Mesendoderm (in vitro differentiated cells): ENCODE measurements around the gene ITGA6.

ENCODE experiments used
- DNase-seq: peaks from one replicate; pipeline ENCODE4 v3.0.0; 2013
- H2AK5ac ChIP-seq: 2 replicates; pipeline ENCODE4 v1.6.1; 2013; ENCODE audit warnings: low read length, inconsistent platforms
- H2BK120ac ChIP-seq: 2 replicates; pipeline ENCODE4 v1.6.1; 2013; ENCODE audit warnings: low read depth, mild to moderate bottlenecking, low read length, moderate library complexity, mixed read lengths
- H2BK15ac ChIP-seq: replicated peaks from 2 replicates; pipeline ENCODE4 v1.6.1; 2013; ENCODE audit warnings: low read depth, mild to moderate bottlenecking, moderate library complexity
- H2BK5ac ChIP-seq: 2 replicates; pipeline ENCODE4 v1.6.1; 2013; ENCODE audit warnings: low read length, inconsistent platforms
- H3K18ac ChIP-seq: 2 replicates; pipeline ENCODE4 v1.6.1; 2013; ENCODE audit warnings: mild to moderate bottlenecking, low read length, mixed read lengths
- H3K23ac ChIP-seq: one replicate; pipeline ENCODE4 v1.6.1; 2013; ENCODE audit warnings: low read length
- H3K27ac ChIP-seq: 2 replicates; pipeline ENCODE4 v1.5.1; 2013; ENCODE audit warnings: low read depth, mild to moderate bottlenecking, inconsistent platforms, low read length, moderate library complexity
- H3K27me3 ChIP-seq: 2 replicates; pipeline ENCODE4 v1.6.1; 2013; ENCODE audit warnings: low read length, control low read depth, mild to moderate bottlenecking, inconsistent platforms; ENCODE audit not compliant: insufficient read depth, poor library complexity
- H3K36me3 ChIP-seq: 2 replicates; pipeline ENCODE4 v1.6.1; 2013; ENCODE audit warnings: low read length, inconsistent platforms; ENCODE audit not compliant: control insufficient read depth, insufficient read depth
- H3K4ac ChIP-seq: one replicate; pipeline ENCODE4 v1.6.1; 2013; ENCODE audit warnings: low read depth, mild to moderate bottlenecking, low read length, moderate library complexity
- H3K4me1 ChIP-seq: 2 replicates; pipeline ENCODE4 v1.6.1; 2013; ENCODE audit warnings: low read depth, low read length, inconsistent platforms; ENCODE audit not compliant: control insufficient read depth
- H3K4me2 ChIP-seq: 2 replicates; pipeline ENCODE4 v1.6.1; 2013; ENCODE audit warnings: low read length
- H3K4me3 ChIP-seq: 2 replicates; pipeline ENCODE4 v1.5.1; 2013; ENCODE audit warnings: mild to moderate bottlenecking, low read length
- H3K56ac ChIP-seq: one replicate; pipeline ENCODE4 v1.6.1; 2013; ENCODE audit warnings: low read length
- H3K79me1 ChIP-seq: 2 replicates; pipeline ENCODE4 v1.6.1; 2013; ENCODE audit warnings: low read length, inconsistent platforms
- H3K79me2 ChIP-seq: 2 replicates; pipeline ENCODE4 v1.6.1; 2013; ENCODE audit warnings: mild to moderate bottlenecking, low read length; ENCODE audit not compliant: control insufficient read depth, insufficient read depth
- H3K9ac ChIP-seq: 2 replicates; pipeline ENCODE4 v1.6.1; 2013; ENCODE audit warnings: low read length, inconsistent platforms
- H4K5ac ChIP-seq: one replicate; pipeline ENCODE4 v1.6.1; 2013; ENCODE audit warnings: low read length
- H4K8ac ChIP-seq: one replicate; pipeline ENCODE4 v1.6.1; 2013; ENCODE audit warnings: low read depth, mild to moderate bottlenecking, control low read depth, low read length, moderate library complexity
- WGBS: extraction: QIAGEN DNeasy Blood & Tissue Kit; methylation state at CpG from one replicate; pipeline ENCODE4 v1.1.7; 2013; ENCODE audit warnings: low lambda C conversion rate, missing lambda C conversion rate; ENCODE audit not compliant: insufficient coverage; ENCODE audit errors: extremely low coverage; 5-methylcytosine and 5-hydroxymethylcytosine counted together

ITGA6 gene

GRCh38 chr2:172467382-172467781 is 40.0 kb downstream of the ITGA6 start:
- Histone ChIP-seq H2BK5ac (no peak overlapping the region), H3K56ac (no peak overlapping the region), H3K36me3 (no peaks in the 10 kb centered on the region), H3K4ac (no peak overlapping the region), H2AK5ac (no peak overlapping the region), H3K27ac (no peak overlapping the region), H2BK15ac (no peak overlapping the region), H3K18ac (no peak overlapping the region), H4K8ac (no peak overlapping the region), H3K79me2 (no peaks in the 10 kb centered on the region), H3K4me2 (no peak overlapping the region), H3K27me3 (no peaks in the 10 kb centered on the region), H3K9ac (no peak overlapping the region), H2BK120ac (no peak overlapping the region), H3K4me3 (no peak overlapping the region), H3K4me1 (no peaks in the 10 kb centered on the region), H3K79me1 (no peaks in the 10 kb centered on the region), H3K23ac (no peak overlapping the region), H4K5ac (no peak overlapping the region)
- WGBS, result no CpG with 5 or more reads among the region's 8 CpGs
- DNase-seq, result no peak

DNA sequence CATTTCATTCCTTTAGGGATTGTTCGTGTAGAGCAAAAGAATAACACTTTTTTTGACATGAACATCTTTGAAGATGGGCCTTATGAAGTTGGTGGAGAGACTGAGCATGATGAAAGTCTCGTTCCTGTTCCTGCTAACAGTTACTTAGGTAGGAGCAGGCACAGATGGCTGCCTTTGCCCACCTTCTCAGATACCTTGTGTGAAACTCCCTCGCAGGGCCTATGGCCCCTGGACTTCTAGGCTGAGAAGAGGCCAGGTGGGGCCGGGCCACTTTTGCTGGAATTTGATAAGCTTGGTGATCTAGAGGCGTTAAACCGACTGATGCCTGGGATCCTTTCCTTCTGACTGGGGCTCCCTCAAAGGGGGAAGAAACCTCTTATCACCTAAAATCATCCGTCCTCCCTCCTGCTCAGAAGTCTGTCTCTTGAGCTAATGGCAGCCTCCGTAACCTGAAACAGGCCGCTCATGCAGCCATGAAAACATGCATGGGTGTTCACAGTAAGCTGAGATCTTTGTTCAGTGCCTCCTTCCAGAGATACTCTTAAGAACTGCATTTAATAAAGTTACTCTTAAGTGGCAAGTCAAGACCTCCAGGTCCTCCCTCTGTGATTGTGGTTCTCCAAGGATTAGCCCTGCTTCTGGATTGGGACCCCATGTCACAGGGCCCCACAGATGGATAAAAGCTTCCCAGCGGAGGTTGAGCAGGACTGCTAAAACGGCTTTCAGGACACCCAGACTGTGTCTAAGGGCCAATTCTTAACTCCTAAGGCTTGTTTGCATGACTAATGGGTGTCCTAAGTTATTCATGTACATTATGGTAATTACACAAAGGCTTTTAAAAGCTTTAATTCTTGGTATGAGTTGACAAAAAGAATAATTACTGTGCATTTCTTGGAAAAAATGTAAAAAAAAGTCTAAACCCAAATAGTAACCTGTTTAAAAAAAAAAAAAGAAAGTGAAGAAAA is 43.9 kb downstream of the ITGA6 start:
- Histone ChIP-seq H2BK15ac (no peak overlapping the region), H4K5ac (no peak overlapping the region), H4K8ac (no peak overlapping the region), H3K18ac (no peak overlapping the region), H3K79me1 (no peaks in the 10 kb centered on the region), H3K56ac (no peak overlapping the region), H3K4me2 (no peak overlapping the region), H3K4me1 (no peaks in the 10 kb centered on the region), H3K9ac (no peak overlapping the region), H3K27me3 (no peaks in the 10 kb centered on the region), H2BK5ac (no peak overlapping the region), H2BK120ac (no peak overlapping the region), H3K27ac (no peak overlapping the region), H3K4ac (no peak overlapping the region), H3K4me3 (no peak overlapping the region), H2AK5ac (no peak overlapping the region), H3K36me3 (no peaks in the 10 kb centered on the region), H3K23ac (no peak overlapping the region), H3K79me2 (no peaks in the 10 kb centered on the region)
- DNase-seq, result peak; percentile 19
- no CpG with 5 or more reads among the region's 11 CpGs for WGBS

- WGBS, result no CpG with 5 or more reads among the region's 12 CpGs
- Histone ChIP-seq H3K79me1 (no peaks in the 10 kb centered on the region), H2AK5ac (no peak overlapping the region), H3K23ac (no peak overlapping the region), H3K36me3 (no peaks in the 10 kb centered on the region), H3K27me3 (no peaks in the 10 kb centered on the region), H3K79me2 (no peaks in the 10 kb centered on the region), H4K8ac (no peak overlapping the region), H3K9ac (no peak overlapping the region), H3K4me2 (no peak overlapping the region), H2BK120ac (no peak overlapping the region), H3K56ac (no peak overlapping the region), H2BK15ac (no peak overlapping the region), H3K27ac (no peak overlapping the region), H3K4me1 (no peaks in the 10 kb centered on the region), H4K5ac (no peak overlapping the region), H3K4me3 (no peak overlapping the region), H3K4ac (no peak overlapping the region), H3K18ac (no peak overlapping the region), H2BK5ac (no peak overlapping the region)
- DNase-seq, result no peak
These were observed 45.2 kb downstream of the ITGA6 start for GRCh38 chr2:172472446-172473033.

DNA sequence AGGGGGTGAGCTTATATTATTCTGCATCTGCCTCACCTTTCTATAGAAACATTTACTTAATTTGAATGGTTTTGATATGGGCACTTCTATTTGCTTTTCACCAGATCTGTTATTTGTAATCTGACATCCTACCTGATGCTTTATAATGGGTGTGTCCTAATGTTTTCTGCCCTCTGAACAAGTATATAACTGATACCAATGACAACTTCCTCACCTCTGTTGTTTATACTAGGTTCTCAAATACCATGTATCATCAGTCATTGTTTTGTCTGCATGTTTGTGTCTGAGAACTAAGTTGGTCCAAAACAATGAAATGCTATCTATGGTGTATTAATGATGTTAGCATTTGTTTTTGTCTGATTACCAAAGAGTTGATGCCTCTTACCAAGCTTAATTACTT is 45.8 kb downstream of the ITGA6 start:
- H4K8ac ChIP-seq, result no peak overlapping the region
- H4K5ac ChIP-seq, result no peak overlapping the region
- no peak overlapping the region for H2AK5ac ChIP-seq
- H3K18ac ChIP-seq, result no peak overlapping the region
- H2BK120ac ChIP-seq, result no peak overlapping the region
- no peaks in the 10 kb centered on the region for H3K4me1 ChIP-seq
- no peak overlapping the region for H3K23ac ChIP-seq
- no peak overlapping the region for H3K4me2 ChIP-seq
- no peaks in the 10 kb centered on the region for H3K27me3 ChIP-seq
- H3K79me2 ChIP-seq, result no peaks in the 10 kb centered on the region
- H3K79me1 ChIP-seq, result no peaks in the 10 kb centered on the region
- no peak overlapping the region for H3K56ac ChIP-seq
- DNase-seq, result no peak
- H3K4me3 ChIP-seq, result no peak overlapping the region
- no peak overlapping the region for H3K4ac ChIP-seq
- no peak overlapping the region for H3K27ac ChIP-seq
- no peak overlapping the region for H2BK15ac ChIP-seq
- H3K9ac ChIP-seq, result no peak overlapping the region
- H2BK5ac ChIP-seq, result no peak overlapping the region
- no peaks in the 10 kb centered on the region for H3K36me3 ChIP-seq

GRCh38 chr2:172478353-172478752 is 51.0 kb downstream of the ITGA6 start:
- no peak overlapping the region for H2AK5ac ChIP-seq
- H2BK120ac ChIP-seq, result no peak overlapping the region
- no peaks in the 10 kb centered on the region for H3K79me2 ChIP-seq
- no peak overlapping the region for H2BK5ac ChIP-seq
- WGBS, result no CpG with 5 or more reads among the region's 8 CpGs
- H3K4me3 ChIP-seq, result no peak overlapping the region
- H3K4ac ChIP-seq, result no peak overlapping the region
- no peak overlapping the region for H3K27ac ChIP-seq
- peak; percentile 16 for DNase-seq
- no peak overlapping the region for H3K4me2 ChIP-seq
- H3K27me3 ChIP-seq, result no peaks in the 10 kb centered on the region
- no peaks in the 10 kb centered on the region for H3K36me3 ChIP-seq
- H3K23ac ChIP-seq, result no peak overlapping the region
- no peak overlapping the region for H4K8ac ChIP-seq
- H4K5ac ChIP-seq, result no peak overlapping the region
- no peak overlapping the region for H2BK15ac ChIP-seq
- no peaks in the 10 kb centered on the region for H3K4me1 ChIP-seq
- H3K18ac ChIP-seq, result no peak overlapping the region
- no peak overlapping the region for H3K56ac ChIP-seq
- H3K9ac ChIP-seq, result no peak overlapping the region
- no peaks in the 10 kb centered on the region for H3K79me1 ChIP-seq
